Measurements from ENCODE around the gene SLC24A1. TPM values are rescaled to one million over a fixed set of nuclear protein-coding genes. Genes with fewer than 3 reads are reported as not detected.

SLC24A1 gene
- total and polyA plus RNA-seq, 2 of the 13 experiments (the other 11 are each of a cell fraction or from before 2014, with no cell fraction given), result 5.9 to 8.3 TPM

DNA sequence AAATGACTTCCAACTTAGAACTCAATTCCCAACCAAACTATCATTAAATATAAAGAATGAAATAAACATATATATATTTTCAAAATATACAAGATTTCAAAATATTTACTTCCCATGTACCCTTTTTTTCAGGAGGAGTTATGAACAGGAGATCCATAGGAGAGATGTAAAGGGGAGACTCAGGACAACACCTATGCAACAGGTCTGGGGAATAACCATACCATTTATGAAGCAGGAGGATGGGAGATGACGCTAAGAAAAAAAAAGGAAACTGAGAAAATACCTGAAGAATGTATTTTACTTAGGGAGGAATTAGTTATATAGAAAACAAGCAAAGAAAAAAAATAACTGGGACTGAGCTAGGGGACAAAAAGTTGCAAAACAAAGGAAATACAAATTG is 34.6 kb upstream of the SLC24A1 start:
- Histone ChIP-seq H3K27ac (ENCODE audit: extremely low read length, insufficient read depth, low read length) (no peak overlapping the region), H3K36me3 (replicated peaks in 1 of 2; ENCODE audit: control insufficient read depth in 1 of 2, insufficient read depth in 2 of 2, low read length in 2 of 2) (peaks cover 8 to 57% of the 10 kb centered on the region in 2 experiments), H3K4me1 (ENCODE audit: insufficient read depth, low read length) (peaks cover 19% of the 10 kb centered on the region), H2AFZ (ENCODE audit: low read length) (no peak overlapping the region), H3K27me3 (ENCODE audit: control insufficient read depth in 1 of 2, insufficient read depth in 2 of 2, low read length in 2 of 2) (no peaks in the 10 kb centered on the region), H3K4me2 (ENCODE audit: low read depth, low read length) (no peak overlapping the region), H3K9me3 (ENCODE audit: low read length) (no peaks in the 10 kb centered on the region), H3K9ac (ENCODE audit: insufficient read depth, low read depth, low read length) (no peak overlapping the region), H4K20me1 (ENCODE audit: insufficient read depth, low read length) (no peaks in the 10 kb centered on the region), H3K4me3 (replicated peaks in 1 of 3; ENCODE audit: insufficient read depth in 1 of 3, low read depth in 2 of 3, low read length in 3 of 3) (no peak overlapping the region), H3K79me2 (ENCODE audit: insufficient read depth, low read length) (no peaks in the 10 kb centered on the region)
- intact Hi-C loops (cut with micrococcal nuclease; ENCODE audit: unreplicated experiment), result no loop called here
- FAIRE-seq (no peak), ATAC-seq (no peak), DNase-seq (ENCODE audit: low spot score) (no peak)
- TF ChIP-seq RXRA (CRISPR knock-in tag; IDR thresholded peaks at IDR 0.05) (no peak), ZNF101 (CRISPR knock-in tag; IDR thresholded peaks at IDR 0.05; ENCODE audit: borderline replicate concordance, low read depth) (no peak), DMAP1 (CRISPR knock-in tag; IDR thresholded peaks at IDR 0.05) (no peak)
- TF ChIP-seq, protein P1, sequence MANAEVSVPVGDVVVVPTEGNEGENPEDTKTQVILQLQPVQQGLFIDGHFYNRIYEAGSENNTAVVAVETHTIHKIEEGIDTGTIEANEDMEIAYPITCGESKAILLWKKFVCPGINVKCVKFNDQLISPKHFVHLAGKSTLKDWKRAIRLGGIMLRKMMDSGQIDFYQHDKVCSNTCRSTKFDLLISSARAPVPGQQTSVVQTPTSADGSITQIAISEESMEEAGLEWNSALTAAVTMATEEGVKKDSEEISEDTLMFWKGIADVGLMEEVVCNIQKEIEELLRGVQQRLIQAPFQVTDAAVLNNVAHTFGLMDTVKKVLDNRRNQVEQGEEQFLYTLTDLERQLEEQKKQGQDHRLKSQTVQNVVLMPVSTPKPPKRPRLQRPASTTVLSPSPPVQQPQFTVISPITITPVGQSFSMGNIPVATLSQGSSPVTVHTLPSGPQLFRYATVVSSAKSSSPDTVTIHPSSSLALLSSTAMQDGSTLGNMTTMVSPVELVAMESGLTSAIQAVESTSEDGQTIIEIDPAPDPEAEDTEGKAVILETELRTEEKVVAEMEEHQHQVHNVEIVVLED (CRISPR knock-in tag; IDR thresholded peaks at IDR 0.05; ENCODE audit: borderline replicate concordance), result no peak
- WGBS (ENCODE audit: low lambda C conversion rate), result 98% methylated on average over 1 of the region's 1 CpG
- in situ Hi-C loops (cut with HindIII; ENCODE audit: extremely low pct_ligation_motif_present, low pct_unique_long_range_greater_than_20kb), result no loop called here
- ChIA-PET CTCF (ENCODE audit: low intra/inter-chr PET ratio, low total read pairs) (no interaction called here), POLR2A (no interaction called here)
- BruUV-seq (replicated peaks), result no TSS peak

DNA sequence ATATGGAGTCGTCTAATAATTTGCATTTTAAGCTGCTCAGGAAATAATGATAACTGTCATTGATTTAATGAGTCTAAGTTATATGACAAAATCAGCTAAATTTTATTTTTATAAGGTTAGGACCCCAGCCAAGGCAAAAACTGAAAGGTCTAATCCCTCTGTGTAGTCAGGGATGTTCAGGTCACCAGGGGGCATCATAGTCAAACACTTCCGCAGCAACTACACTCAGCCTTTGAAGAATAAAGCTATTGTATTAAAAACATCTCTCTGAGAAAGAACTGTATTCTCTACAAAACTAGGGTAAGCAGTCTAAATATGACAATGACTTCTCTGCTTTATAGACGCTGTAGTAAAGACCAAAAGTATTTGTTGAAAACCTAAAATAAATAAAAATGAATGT is 25.8 kb upstream of the SLC24A1 start:
- Histone ChIP-seq H3K9me3 (ENCODE audit: low read length) (no peaks in the 10 kb centered on the region), H3K4me2 (ENCODE audit: low read depth, low read length) (no peak overlapping the region), H3K27me3 (ENCODE audit: control insufficient read depth in 1 of 2, insufficient read depth in 2 of 2, low read length in 2 of 2) (no peaks in the 10 kb centered on the region), H4K20me1 (ENCODE audit: insufficient read depth, low read length) (no peaks in the 10 kb centered on the region), H3K27ac (ENCODE audit: extremely low read length, insufficient read depth, low read length) (no peak overlapping the region), H3K79me2 (ENCODE audit: insufficient read depth, low read length) (no peaks in the 10 kb centered on the region), H3K4me3 (replicated peaks in 1 of 3; ENCODE audit: insufficient read depth in 1 of 3, low read depth in 2 of 3, low read length in 3 of 3) (no peak overlapping the region), H2AFZ (ENCODE audit: low read length) (no peak overlapping the region), H3K9ac (ENCODE audit: insufficient read depth, low read depth, low read length) (no peak overlapping the region), H3K36me3 (replicated peaks in 1 of 2; ENCODE audit: control insufficient read depth in 1 of 2, insufficient read depth in 2 of 2, low read length in 2 of 2) (peaks cover 27 to 79% of the 10 kb centered on the region in 2 experiments), H3K4me1 (ENCODE audit: insufficient read depth, low read length) (peaks cover 7% of the 10 kb centered on the region)
- WGBS (ENCODE audit: low lambda C conversion rate), result 16% methylated on average over 3 of the region's 3 CpGs
- in situ Hi-C loops (cut with HindIII; ENCODE audit: extremely low pct_ligation_motif_present, low pct_unique_long_range_greater_than_20kb) (no loop called here), intact Hi-C loops (cut with micrococcal nuclease; ENCODE audit: unreplicated experiment) (no loop called here)
- FAIRE-seq (peak; percentile 74), DNase-seq (ENCODE audit: low spot score) (peak; percentile 67), ATAC-seq (peak; percentile 83)
- CTCF ChIA-PET (ENCODE audit: low intra/inter-chr PET ratio, low total read pairs), result interaction anchor here (1.1 to 1.3 kb wide), 2 partner anchors 194 to 690 kb away, joined by 3 read pairs; no protein-coding TSS in a partner anchor
- no TSS peak for BruUV-seq (replicated peaks)
- POLR2A ChIA-PET, result interaction anchor here (1.0 to 1.9 kb wide), 5 partner anchors 14 to 275 kb away, joined by 4 to 16 read pairs (median 4); partner anchors contain the start of genes INTS14 and RAB11A
- TF ChIP-seq STAG1 (CRISPR knock-in tag; IDR thresholded peaks at IDR 0.05) (peak; percentile 81), SOX13 (IDR thresholded peaks at IDR 0.05) (no peak), SOX13 (CRISPR knock-in tag; conservative IDR thresholded peaks at IDR 0.05 in 1 of 2, IDR thresholded peaks at IDR 0.05 in 1 of 2) (peak in 1 of 2 experiments; percentile 79; a peak in 2 of 4 replicates), KAT8 (CRISPR knock-in tag; IDR thresholded peaks at IDR 0.05) (0 out of 2 replicates have a peak, but pooled peaks have one; percentile 22), ZNF766 (CRISPR knock-in tag; IDR thresholded peaks at IDR 0.05; ENCODE audit: borderline replicate concordance) (no peak), U2AF2 (IDR thresholded peaks at IDR 0.05; ENCODE audit: low read depth, low read length) (no peak), ETV5 (CRISPR knock-in tag; IDR thresholded peaks at IDR 0.05; ENCODE audit: borderline replicate concordance) (peak; percentile 27; the same call in 1 of the 2 replicates), SOX5 (CRISPR knock-in tag; IDR thresholded peaks at IDR 0.05; ENCODE audit: borderline replicate concordance) (peak; percentile 74; the same call in 1 of the 2 replicates), EED (CRISPR knock-in tag; IDR thresholded peaks at IDR 0.05) (no peak), KDM5A (IDR thresholded peaks at IDR 0.05; ENCODE audit: borderline replicate concordance, low read length) (peak; percentile 20; the same call in 1 of the 2 replicates)
- TF ChIP-seq, protein P2, sequence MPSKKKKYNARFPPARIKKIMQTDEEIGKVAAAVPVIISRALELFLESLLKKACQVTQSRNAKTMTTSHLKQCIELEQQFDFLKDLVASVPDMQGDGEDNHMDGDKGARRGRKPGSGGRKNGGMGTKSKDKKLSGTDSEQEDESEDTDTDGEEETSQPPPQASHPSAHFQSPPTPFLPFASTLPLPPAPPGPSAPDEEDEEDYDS (CRISPR knock-in tag; IDR thresholded peaks at IDR 0.05), result 0 out of 2 replicates have a peak, but pooled peaks have one; percentile 22
- TF ChIP-seq, protein P3, sequence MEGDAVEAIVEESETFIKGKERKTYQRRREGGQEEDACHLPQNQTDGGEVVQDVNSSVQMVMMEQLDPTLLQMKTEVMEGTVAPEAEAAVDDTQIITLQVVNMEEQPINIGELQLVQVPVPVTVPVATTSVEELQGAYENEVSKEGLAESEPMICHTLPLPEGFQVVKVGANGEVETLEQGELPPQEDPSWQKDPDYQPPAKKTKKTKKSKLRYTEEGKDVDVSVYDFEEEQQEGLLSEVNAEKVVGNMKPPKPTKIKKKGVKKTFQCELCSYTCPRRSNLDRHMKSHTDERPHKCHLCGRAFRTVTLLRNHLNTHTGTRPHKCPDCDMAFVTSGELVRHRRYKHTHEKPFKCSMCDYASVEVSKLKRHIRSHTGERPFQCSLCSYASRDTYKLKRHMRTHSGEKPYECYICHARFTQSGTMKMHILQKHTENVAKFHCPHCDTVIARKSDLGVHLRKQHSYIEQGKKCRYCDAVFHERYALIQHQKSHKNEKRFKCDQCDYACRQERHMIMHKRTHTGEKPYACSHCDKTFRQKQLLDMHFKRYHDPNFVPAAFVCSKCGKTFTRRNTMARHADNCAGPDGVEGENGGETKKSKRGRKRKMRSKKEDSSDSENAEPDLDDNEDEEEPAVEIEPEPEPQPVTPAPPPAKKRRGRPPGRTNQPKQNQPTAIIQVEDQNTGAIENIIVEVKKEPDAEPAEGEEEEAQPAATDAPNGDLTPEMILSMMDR (CRISPR knock-in tag; IDR thresholded peaks at IDR 0.05), result peak; percentile 70
